HepG2 (cell line): Measurements from ENCODE around the gene RIPK3. TPM values are rescaled to one million over a fixed set of nuclear protein-coding genes. Genes with fewer than 3 reads are reported as not detected.

ENCODE experiments used
- ATAC-seq: fragments of 200-7000 bp; cut with Tn5 transposase; 3 replicates; pipeline ENCODE4 v1.9.1; 2020; ENCODE audit warnings: mild to moderate bottlenecking, moderate library complexity
- BruUV-seq: library from RNA; stranded (reverse); fragments of 400-500 nt; replicated peaks from 2 replicates; lab custom pipeline; 2021; lab: Mats Ljungman, UMichigan
- CTCF ChIA-PET: fragments of 300-600 bp; formaldehyde crosslinking; extraction: SDS; loops from one replicate; lab custom pipeline; 2021; ENCODE audit warnings: low total read pairs, inconsistent platforms, low intra/inter-chr PET ratio; lab: Yijun Ruan, JAX
- POLR2A ChIA-PET: fragments of 350-600 bp; sonication (Branson Sonifier 250); formaldehyde crosslinking; loops from one replicate; lab custom pipeline; 2020; ENCODE audit warnings: antibody characterized with exemption, inconsistent platforms; lab: Yijun Ruan, JAX
- DNase-seq: peaks from one replicate; pipeline ENCODE4 v3.0.0-alpha.2; 2015; ENCODE audit warnings: low spot score
- FAIRE-seq: peaks from 3 replicates; lab custom pipeline; 2011; peaks lifted over from hg19 to GRCh38; lab: Jason Lieb, UNC
- H2AFZ ChIP-seq: one replicate; pipeline ENCODE4 v1.6.1; 2011; ENCODE audit warnings: low read length, inconsistent platforms
- H3K27ac ChIP-seq: fragments of 300-600 bp; 3 replicates; pipeline ENCODE4 v1.8.0; 2011; ENCODE audit warnings: mixed run types, mild to moderate bottlenecking, mixed read lengths, low read length, inconsistent platforms; ENCODE audit not compliant: insufficient read depth; ENCODE audit errors: extremely low read length
- H3K27me3 ChIP-seq, 2 experiments: fragments of 200-600 bp in 1 of 2; 2 replicates in 1 of 2; 3 replicates in 1 of 2; pipeline versions ENCODE4 v1.6.0 to v1.8.0; 2011; ENCODE audit warnings: low read length in 2 of 2, mild to moderate bottlenecking in 2 of 2, moderate library complexity in 2 of 2, inconsistent platforms in 1 of 2; ENCODE audit not compliant: insufficient read depth in 2 of 2, control insufficient read depth in 1 of 2
- H3K36me3 ChIP-seq, 2 experiments: fragments of 200-600 bp in 1 of 2; replicated peaks in 1 of 2; 2 replicates in 1 of 2; 3 replicates in 1 of 2; pipeline versions ENCODE4 v1.5.1 to v1.8.0; 2011; ENCODE audit warnings: low read length in 2 of 2, inconsistent platforms in 1 of 2; ENCODE audit not compliant: insufficient read depth in 2 of 2, control insufficient read depth in 1 of 2
- H3K4me1 ChIP-seq: 2 replicates; pipeline ENCODE4 v1.5.1; 2012; ENCODE audit warnings: low read length, inconsistent platforms; ENCODE audit not compliant: insufficient read depth
- H3K4me2 ChIP-seq: 2 replicates; pipeline ENCODE4 v1.6.0; 2011; ENCODE audit warnings: low read depth, low read length, inconsistent platforms
- H3K4me3 ChIP-seq, 3 experiments: fragments of 200-600 bp in 1 of 3; sonication (generic), shearing (Covaris generic) in 1 of 3; replicated peaks in 1 of 3; 2 replicates each; pipeline ENCODE4 v1.5.1; 2011 to 2016; ENCODE audit warnings: low read length in 3 of 3, inconsistent platforms in 2 of 3, low read depth in 2 of 3, mild to moderate bottlenecking in 2 of 3, control low read depth in 1 of 3, mixed read lengths in 1 of 3; ENCODE audit not compliant: insufficient read depth in 1 of 3
- H3K79me2 ChIP-seq: one replicate; pipeline ENCODE4 v1.6.1; 2011; ENCODE audit warnings: low read length, inconsistent platforms; ENCODE audit not compliant: insufficient read depth
- H3K9ac ChIP-seq: 2 replicates; pipeline ENCODE4 v1.6.0; 2011; ENCODE audit warnings: mild to moderate bottlenecking, low read depth, low read length, inconsistent platforms; ENCODE audit not compliant: insufficient read depth
- H3K9me3 ChIP-seq: 2 replicates; pipeline ENCODE4 v1.5.1; 2012; ENCODE audit warnings: mild to moderate bottlenecking, low read length
- H4K20me1 ChIP-seq: 2 replicates; pipeline ENCODE4 v1.6.0; 2011; ENCODE audit warnings: inconsistent platforms, mild to moderate bottlenecking, low read length, moderate library complexity; ENCODE audit not compliant: insufficient read depth
- ATF6 ChIP-seq: sonication (generic); formaldehyde crosslinking; conservative IDR thresholded peaks from 2 replicates; pipeline ENCODE4 v1.4.0; 2020; ENCODE audit warnings: missing genetic modification reagents
- CHCHD3 ChIP-seq: sonication (generic); formaldehyde crosslinking; IDR thresholded peaks from 2 replicates; pipeline ENCODE4 v1.8.0; 2022; ENCODE audit warnings: mild to moderate bottlenecking, missing genetic modification reagents, moderate library complexity
- ZNF3 ChIP-seq: IDR thresholded peaks from 2 replicates; pipeline ENCODE4 v1.7.0; 2017; ENCODE audit warnings: inconsistent platforms
- ZNF724P ChIP-seq: sonication (generic); formaldehyde crosslinking; IDR thresholded peaks from 2 replicates; pipeline ENCODE4 v1.8.0; 2022; ENCODE audit warnings: missing genetic modification reagents, borderline replicate concordance
- WGBS: methylation state at CpG from one replicate; pipeline ENCODE4 v1.1.6; 2017; ENCODE audit warnings: low lambda C conversion rate; 5-methylcytosine and 5-hydroxymethylcytosine counted together
- in situ Hi-C: cut with HindIII; loops from 2 replicates; pipeline ENCODE4 v1.10.0; 2017; ENCODE audit warnings: low pct_unique_long_range_greater_than_20kb; ENCODE audit not compliant: extremely low pct_ligation_motif_present
- intact Hi-C: fragments of 100-400 bp; cut with micrococcal nuclease; formaldehyde crosslinking; loops from one replicate; pipeline ENCODE4 v1.10.0; 2022; ENCODE audit not compliant: unreplicated experiment
- polyA plus RNA-seq, 8 experiments: library from polyadenylated mRNA; depleted of rRNA in 3 of 8; stranded (reverse) in 7 of 8; unstranded in 1 of 8; fragments of >200 nt; fragmentation: Illumina TruSeq in 4 of 8; extraction: Trizol in 4 of 8; gene quantifications; 2 replicates each; pipeline versions ENCODE4 v1.2.1 to v1.2.3, GENCODE V29; 2011 to 2016; ENCODE audit warnings: low read depth in 4 of 8, missing spikeins in 1 of 8, mixed read lengths in 1 of 8; ENCODE audit not compliant: insufficient read depth in 1 of 8
- total RNA-seq, 5 experiments: library from RNA; depleted of rRNA; stranded (reverse); fragments of >200 nt; fragmentation: Illumina TruSeq; extraction: Trizol; gene quantifications; 2 replicates each; pipeline ENCODE4 v1.2.3, GENCODE V29; 2016; ENCODE audit warnings: low read depth in 1 of 5

RIPK3 gene
- total and polyA plus RNA-seq, 2 of the 13 experiments (the other 11 are each of a cell fraction or from before 2014, with no cell fraction given) = not detected

GRCh38 chr14:24335461-24336171 lies 4.2 kb downstream of the RIPK3 start:
- H4K20me1 ChIP-seq = no peaks in the 10 kb centered on the region
- H3K4me2 ChIP-seq = no peak overlapping the region
- ChIA-PET POLR2A (interaction anchor here (0.9 to 2.0 kb wide), 4 partner anchors 91 to 106 kb away, joined by 3 to 7 read pairs (median 4); partner anchors contain the start of genes CBLN3 and KHNYN), CTCF (interaction anchor here (2.9 to 10.2 kb wide), 3 partner anchors 31 to 98 kb away, joined by 26 to 235 read pairs (median 30); partner anchors contain the start of genes CBLN3, KHNYN and NFATC4)
- in situ Hi-C loops (no loop called here), intact Hi-C loops (no loop called here)
- BruUV-seq = no TSS peak
- peaks cover 24 to 87% of the 10 kb centered on the region in 2 experiments for H3K27me3 ChIP-seq
- TF ChIP-seq ATF6 (CRISPR knock-in tag) (no peak), CHCHD3 (CRISPR knock-in tag) (0 out of 2 replicates have a peak, but pooled peaks have one; percentile 53), ZNF3 (CRISPR knock-in tag) (peak; percentile 68; the same call in 1 of the 2 replicates), ZNF724P (CRISPR knock-in tag) (0 out of 2 replicates have a peak, but pooled peaks have one; percentile 21)
- H3K79me2 ChIP-seq = no peaks in the 10 kb centered on the region
- H3K9me3 ChIP-seq = no peaks in the 10 kb centered on the region
- no peak overlapping the region for H3K9ac ChIP-seq
- H2AFZ ChIP-seq = no peak overlapping the region
- peaks cover 42% of the 10 kb centered on the region for H3K4me1 ChIP-seq
- no peaks in the 10 kb centered on the region for H3K36me3 ChIP-seq
- no peak overlapping the region for H3K4me3 ChIP-seq
- DNase-seq (no peak), FAIRE-seq (no peak), ATAC-seq (no peak)
- H3K27ac ChIP-seq = no peak overlapping the region
- 55% methylated on average over 12 of the region's 12 CpGs for WGBS
